ENCODE results near the gene SCAND1.

SCAND1 gene

GRCh38 chr20:35904982-35905663 is 49.2 kb downstream of the SCAND1 start:
- DNase-seq (ENCODE audit: low read depth), result no peak

- no peak for DNase-seq (ENCODE audit: low read depth)
These were observed 50.5 kb downstream of the SCAND1 start for GRCh38 chr20:35903843-35904242.

All from stimulated activated CD4-positive, alpha-beta T cell treated with anti-CD3 and anti-CD28 coated beads, Interleukin-2, amount 100 ng/mL, for 4 hours (primary cell).